GM12874 (cell line): ENCODE data around the gene TBPL2.

Experiments used
- CTCF ChIP-seq: IDR thresholded peaks from 2 replicates; pipeline ENCODE4 v1.5.1; 2011; ENCODE audit warnings: low read depth, mild to moderate bottlenecking, control low read depth, low read length, moderate library complexity; ENCODE audit not compliant: insufficient read depth

The TBPL2 gene

GRCh38 chr14:55398679-55399078 is 41.7 kb downstream of the TBPL2 start:
- no peak for TF ChIP-seq CTCF

GRCh38 chr14:55389330-55389729 is 51.1 kb downstream of the TBPL2 start:
- no peak for TF ChIP-seq CTCF

GRCh38 chr14:55388160-55388559 is 52.3 kb downstream of the TBPL2 start:
- no peak for TF ChIP-seq CTCF

GRCh38 chr14:55387121-55387520 is 53.3 kb downstream of the TBPL2 start:
- TF ChIP-seq CTCF = no peak

GRCh38 chr14:55386037-55386808 is 54.2 kb downstream of the TBPL2 start:
- no peak for TF ChIP-seq CTCF

- TF ChIP-seq CTCF = no peak
Measured at GRCh38 chr14:55384536-55384935, 55.9 kb downstream of the TBPL2 start.

- no peak for TF ChIP-seq CTCF
Measured at GRCh38 chr14:55383541-55384140, 56.8 kb downstream of the TBPL2 start.
